Keratinocyte (primary cell): ENCODE measurements around the gene MAML1. TPM values are rescaled to one million over a fixed set of nuclear protein-coding genes. Genes with fewer than 3 reads are reported as not detected.

Experiments
- DNase-seq: peaks from one replicate; pipeline ENCODE4 v3.0.0-alpha.2; 2011; ENCODE audit warnings: low read depth, missing footprints, low spot score
- FAIRE-seq: peaks from 2 replicates; lab custom pipeline; 2011; peaks lifted over from hg19 to GRCh38; lab: Jason Lieb, UNC
- H2AFZ ChIP-seq: 2 replicates; pipeline ENCODE4 v1.6.0; 2012; ENCODE audit warnings: low read length, control low read depth, inconsistent platforms; ENCODE audit not compliant: control insufficient read depth
- H3K27ac ChIP-seq: 2 replicates; pipeline ENCODE4 v1.5.1; 2011; ENCODE audit warnings: low read length; ENCODE audit not compliant: control insufficient read depth, insufficient read depth
- H3K27me3 ChIP-seq: 3 replicates; pipeline ENCODE4 v1.6.0; 2011; ENCODE audit warnings: low read length; ENCODE audit not compliant: control insufficient read depth, insufficient read depth; ENCODE audit errors: extremely low read depth
- H3K36me3 ChIP-seq, 2 experiments: 2 replicates in 1 of 2; 3 replicates in 1 of 2; pipeline ENCODE4 v1.5.1; 2011; ENCODE audit warnings: low read length in 2 of 2, mild to moderate bottlenecking in 1 of 2; ENCODE audit not compliant: control insufficient read depth in 2 of 2, insufficient read depth in 2 of 2; ENCODE audit errors: extremely low read depth in 1 of 2
- H3K4me1 ChIP-seq: 3 replicates; pipeline ENCODE4 v1.5.1; 2011; ENCODE audit warnings: low read length; ENCODE audit not compliant: control insufficient read depth, insufficient read depth; ENCODE audit errors: extremely low read depth
- H3K4me2 ChIP-seq: 3 replicates; pipeline ENCODE4 v1.6.0; 2011; ENCODE audit warnings: low read depth, low read length; ENCODE audit not compliant: control insufficient read depth, insufficient read depth; ENCODE audit errors: extremely low read depth
- H3K4me3 ChIP-seq, 3 experiments: fragments of 200-600 bp in 1 of 3; sonication (generic) in 1 of 3; 2 replicates in 2 of 3; 3 replicates in 1 of 3; pipeline ENCODE4 v1.5.1; 2011 to 2016; ENCODE audit warnings: low read length in 3 of 3, mild to moderate bottlenecking in 3 of 3, control low read depth in 2 of 3, inconsistent platforms in 1 of 3, low read depth in 1 of 3, mixed read lengths in 1 of 3, mixed run types in 1 of 3, moderate library complexity in 1 of 3; ENCODE audit not compliant: control insufficient read depth in 2 of 3, insufficient read depth in 2 of 3; ENCODE audit errors: extremely low read depth in 1 of 3
- H3K79me2 ChIP-seq: 2 replicates; pipeline ENCODE4 v1.6.0; 2012; ENCODE audit warnings: low read length; ENCODE audit not compliant: control insufficient read depth, insufficient read depth
- H3K9ac ChIP-seq: 3 replicates; pipeline ENCODE4 v1.6.0; 2011; ENCODE audit warnings: low read length; ENCODE audit not compliant: control insufficient read depth, insufficient read depth; ENCODE audit errors: extremely low read depth
- H3K9me1 ChIP-seq: 3 replicates; pipeline ENCODE4 v1.6.0; 2011; ENCODE audit warnings: low read length; ENCODE audit not compliant: control insufficient read depth, insufficient read depth; ENCODE audit errors: extremely low read depth
- H3K9me3 ChIP-seq: 2 replicates; pipeline ENCODE4 v1.5.1; 2012; ENCODE audit warnings: low read depth, low read length; ENCODE audit not compliant: control insufficient read depth
- H4K20me1 ChIP-seq: 3 replicates; pipeline ENCODE4 v1.6.0; 2011; ENCODE audit warnings: low read length; ENCODE audit not compliant: control insufficient read depth, insufficient read depth; ENCODE audit errors: extremely low read depth
- EZH2 ChIP-seq: IDR thresholded peaks from one replicate; pipeline ENCODE4 v1.6.1; 2012; ENCODE audit warnings: inconsistent platforms, mild to moderate bottlenecking, low read length, moderate library complexity
- dilution Hi-C: fragments of 300-500 bp; cut with MboI; formaldehyde crosslinking; loops from one replicate; pipeline ENCODE4 v1.7.0; 2020; ENCODE audit warnings: low sequenced_read_pairs; ENCODE audit not compliant: extremely low pct_ligation_motif_present
- polyA plus RNA-seq, 5 experiments: library from polyadenylated mRNA; depleted of rRNA in 3 of 5; stranded (reverse) in 3 of 5; stranded (forward) in 1 of 5; unstranded in 1 of 5; fragments of >200 nt; gene quantifications; 1 replicate in 1 of 5; 2 replicates in 3 of 5; 3 replicates in 1 of 5; pipeline versions ENCODE4 v1.2.1 to v1.2.3, GENCODE V29; 2011 to 2012; ENCODE audit warnings: missing spikeins in 2 of 5, low read depth in 1 of 5, low replicate concordance in 1 of 5
- TF ChIP-seq, protein P1 (sequence below), 3 experiments: IDR thresholded peaks in 1 of 3; conservative IDR thresholded peaks in 1 of 3; optimal IDR thresholded peaks in 1 of 3; 2 replicates in 2 of 3; 3 replicates in 1 of 3; pipeline versions ENCODE3 to v1.5.1; 2011; ENCODE audit warnings: low read length in 3 of 3, mild to moderate bottlenecking in 3 of 3, moderate library complexity in 2 of 3, control low read depth in 1 of 3, inconsistent platforms in 1 of 3; ENCODE audit not compliant: insufficient read depth in 2 of 3; ENCODE audit errors: extremely low read depth in 1 of 3

MAML1 gene
- polyA plus RNA-seq, 1 donor (not counting 4 experiments of a cell fraction or from before 2014, with no cell fraction given), result 4.9 TPM

DNA sequence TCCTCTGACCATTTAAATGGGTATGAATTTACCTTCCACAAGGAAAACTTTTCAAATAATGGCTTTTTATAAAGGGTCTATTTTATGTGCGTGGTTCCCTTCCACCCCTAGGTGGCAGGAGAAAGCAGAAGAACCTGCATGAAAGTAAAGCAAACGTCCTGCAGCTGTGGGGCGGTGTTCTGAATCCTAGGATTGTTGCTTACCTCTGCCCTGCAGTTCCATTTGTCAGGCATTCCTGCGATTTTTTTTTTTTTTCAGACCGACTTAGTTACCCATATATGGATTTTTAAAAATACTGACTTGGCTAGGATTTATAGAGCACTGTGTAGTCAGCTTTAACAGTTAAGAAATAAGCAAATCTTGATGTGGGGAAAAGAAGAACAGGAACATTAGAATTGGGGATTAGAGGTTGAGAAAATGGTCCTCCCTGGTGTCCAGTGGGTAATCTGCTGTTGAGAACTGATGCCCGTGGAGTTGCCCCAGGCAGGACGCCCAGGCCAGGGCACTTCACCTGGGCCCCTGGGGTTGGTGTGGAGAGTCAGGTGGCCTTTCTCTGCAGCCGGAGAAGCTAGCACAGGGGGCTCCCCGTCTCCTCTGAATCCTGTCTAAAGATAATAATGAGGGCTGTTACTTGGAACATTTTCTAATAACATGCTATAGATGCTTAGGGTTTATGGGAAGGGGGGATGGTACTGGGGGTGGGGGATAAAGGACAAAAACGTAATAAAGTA lies 30.8 kb downstream of the MAML1 start:
- FAIRE-seq, result peak; percentile 85
- dilution Hi-C loops, result no loop called here

DNA sequence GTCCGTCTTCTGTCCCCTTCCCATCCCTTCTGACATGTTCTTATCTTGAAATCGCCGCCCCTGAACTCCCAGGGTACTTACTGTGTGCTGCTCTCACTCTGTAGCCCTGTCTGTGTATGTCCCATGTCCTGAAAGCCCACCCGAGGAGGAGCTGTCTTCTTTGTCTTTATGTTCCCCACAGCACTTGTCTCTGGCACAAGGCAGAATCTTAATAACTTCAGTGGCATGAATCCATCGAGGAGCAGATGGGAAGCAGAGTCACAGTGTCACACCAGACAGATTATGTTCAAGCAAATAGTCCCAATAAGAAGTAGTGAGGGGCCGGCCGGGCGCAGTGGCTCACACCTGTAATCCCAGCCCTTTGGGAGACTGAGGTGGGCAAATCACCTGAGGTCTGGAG lies 31.4 kb downstream of the MAML1 start:
- DNase-seq (no peak), FAIRE-seq (no peak)
- Histone ChIP-seq H3K79me2 (peaks cover 36% of the 10 kb centered on the region), H4K20me1 (peaks cover 17% of the 10 kb centered on the region), H3K4me1 (peaks cover 41% of the 10 kb centered on the region), H3K9ac (no peak overlapping the region), H3K27me3 (no peaks in the 10 kb centered on the region), H3K36me3 (peaks cover 12 to 15% of the 10 kb centered on the region in 2 experiments), H3K4me2 (no peak overlapping the region), H3K4me3 (no peak overlapping the region), H3K9me3 (no peaks in the 10 kb centered on the region), H3K27ac (no peak overlapping the region), H3K9me1 (peaks cover 6% of the 10 kb centered on the region), H2AFZ (no peak overlapping the region)
- dilution Hi-C loops, result no loop called here
- no peak for TF ChIP-seq EZH2
- TF ChIP-seq, protein P1, sequence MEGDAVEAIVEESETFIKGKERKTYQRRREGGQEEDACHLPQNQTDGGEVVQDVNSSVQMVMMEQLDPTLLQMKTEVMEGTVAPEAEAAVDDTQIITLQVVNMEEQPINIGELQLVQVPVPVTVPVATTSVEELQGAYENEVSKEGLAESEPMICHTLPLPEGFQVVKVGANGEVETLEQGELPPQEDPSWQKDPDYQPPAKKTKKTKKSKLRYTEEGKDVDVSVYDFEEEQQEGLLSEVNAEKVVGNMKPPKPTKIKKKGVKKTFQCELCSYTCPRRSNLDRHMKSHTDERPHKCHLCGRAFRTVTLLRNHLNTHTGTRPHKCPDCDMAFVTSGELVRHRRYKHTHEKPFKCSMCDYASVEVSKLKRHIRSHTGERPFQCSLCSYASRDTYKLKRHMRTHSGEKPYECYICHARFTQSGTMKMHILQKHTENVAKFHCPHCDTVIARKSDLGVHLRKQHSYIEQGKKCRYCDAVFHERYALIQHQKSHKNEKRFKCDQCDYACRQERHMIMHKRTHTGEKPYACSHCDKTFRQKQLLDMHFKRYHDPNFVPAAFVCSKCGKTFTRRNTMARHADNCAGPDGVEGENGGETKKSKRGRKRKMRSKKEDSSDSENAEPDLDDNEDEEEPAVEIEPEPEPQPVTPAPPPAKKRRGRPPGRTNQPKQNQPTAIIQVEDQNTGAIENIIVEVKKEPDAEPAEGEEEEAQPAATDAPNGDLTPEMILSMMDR (optimal IDR thresholded peaks at IDR 0.05 in 1 of 3, IDR thresholded peaks at IDR 0.05 in 1 of 3, conservative IDR thresholded peaks at IDR 0.05 in 1 of 3; ENCODE audit: extremely low read depth in 1 of 3, insufficient read depth in 2 of 3, low read length in 3 of 3), result no peak

More for the DNA sequence above, 30.8 kb downstream of the MAML1 start:
- Histone ChIP-seq H4K20me1 (peaks cover 19% of the 10 kb centered on the region), H3K27me3 (no peaks in the 10 kb centered on the region), H3K4me2 (peak overlapping the region; percentile 60), H3K27ac (no peak overlapping the region), H2AFZ (no peak overlapping the region), H3K36me3 (peaks cover 12% of the 10 kb centered on the region in 2 experiments), H3K9me3 (no peaks in the 10 kb centered on the region), H3K79me2 (peaks cover 40% of the 10 kb centered on the region), H3K4me3 (no peak overlapping the region), H3K9ac (no peak overlapping the region), H3K9me1 (peaks cover 6% of the 10 kb centered on the region), H3K4me1 (peaks cover 41% of the 10 kb centered on the region)
- DNase-seq, result no peak
- TF ChIP-seq, protein P1 (optimal IDR thresholded peaks at IDR 0.05 in 1 of 3, IDR thresholded peaks at IDR 0.05 in 1 of 3, conservative IDR thresholded peaks at IDR 0.05 in 1 of 3; ENCODE audit: extremely low read depth in 1 of 3, insufficient read depth in 2 of 3, low read length in 3 of 3), result peak; percentile 76 to 86 (median 82)
- no peak for TF ChIP-seq EZH2
